Renal cortex interstitium (tissue), 11 donors: Measurements from ENCODE around the gene SLC10A7. TPM values are rescaled to one million over a fixed set of nuclear protein-coding genes. Genes with fewer than 3 reads are reported as not detected.

Experiments
- DNase-seq, 11 donors: peaks; one replicate each; pipeline ENCODE4 v3.0.0-alpha.2; 2013; ENCODE audit warnings: low read depth in 9 of 11, low spot score in 4 of 11; ENCODE audit errors: extremely low read depth in 1 of 11
- polyA plus RNA-seq, 3 donors: library from polyadenylated mRNA; unstranded; fragments of 120-200 nt; gene quantifications; one replicate each; pipeline ENCODE4 v1.2.1, GENCODE V29; 2013; ENCODE audit not compliant: insufficient read length in 3 of 3

The SLC10A7 gene
- polyA plus RNA-seq, 3 donors: 15.2 to 17.7 (median 17.0) TPM

DNA sequence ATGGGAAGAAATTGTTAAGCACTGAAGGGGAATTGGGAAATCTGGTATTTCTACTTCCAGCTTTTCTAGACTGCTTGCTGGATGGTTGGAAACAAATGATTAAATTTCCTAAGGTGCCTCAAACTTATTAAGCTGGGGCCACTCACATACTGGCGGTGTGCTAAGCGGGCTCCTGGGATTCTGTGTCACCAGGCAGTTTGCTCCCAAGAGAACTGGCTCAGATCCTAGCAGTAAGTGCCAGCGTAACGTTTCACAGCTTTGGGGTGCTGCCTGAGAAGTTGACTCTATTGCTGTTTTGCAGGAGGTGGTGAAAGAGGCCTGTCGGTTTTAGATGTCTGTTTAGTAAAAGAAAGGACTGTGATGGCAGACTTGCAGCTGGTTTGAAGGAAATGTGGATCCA, 314.3 kb downstream of the SLC10A7 start:
- DNase-seq: no peak

Other genes starting within 250 kb of the SLC10A7 start
- not detected for gene POU4F2, start 117.0 kb upstream of the SLC10A7 start, polyA plus RNA-seq